ENCODE data around the gene HS3ST4. TPM values are rescaled to one million over a fixed set of nuclear protein-coding genes. Genes with fewer than 3 reads are reported as not detected.

HS3ST4 gene
- total and polyA plus RNA-seq, 10 of the 15 experiments (the other 5 are each of a cell fraction or from before 2014, with no cell fraction given), result 0.05 TPM; not detected in 9

GRCh38 chr16:25894093-25894492, 202.3 kb downstream of the HS3ST4 start:
- BruUV-seq (replicated peaks), result no TSS peak
- no peaks in the 10 kb centered on the region for H4K20me1 ChIP-seq (ENCODE audit: control insufficient read depth, insufficient read depth)
- ChIA-PET RAD21 (ENCODE audit: unreplicated experiment) (no interaction called here), POLR2A (interaction anchor here (0.7 kb wide), 1 partner anchor 194 kb away, joined by 3 read pairs; no protein-coding TSS in a partner anchor), CTCF (no interaction called here), SMC1A (ENCODE audit: uncharacterized antibody, unreplicated experiment) (no interaction called here)
- no peak overlapping the region for H3K4me3 ChIP-seq
- no peak overlapping the region for H2AFZ ChIP-seq (ENCODE audit: control insufficient read depth, low read depth, low read length)
- FAIRE-seq (no peak), ATAC-seq (no peak), DNase-seq (ENCODE audit: low read depth, low spot score) (no peak)
- no peak overlapping the region for H3K27ac ChIP-seq (ENCODE audit: control insufficient read depth, insufficient read depth)
- TF ChIP-seq ATF3 (IDR thresholded peaks at IDR 0.05; ENCODE audit: borderline replicate concordance, extremely low read depth, low read depth, low read length), result no peak
- TF ChIP-seq CUX1 (IDR thresholded peaks at IDR 0.05; ENCODE audit: insufficient replicate concordance, low read depth, low read length), result no peak
- TF ChIP-seq ZNF217 (IDR thresholded peaks at IDR 0.05), result no peak
- no peak for TF ChIP-seq SMAD1 (IDR thresholded peaks at IDR 0.05; ENCODE audit: low read depth, partially characterized antibody)
- TF ChIP-seq LARP7 (IDR thresholded peaks at IDR 0.05), result no peak
- TF ChIP-seq CBX5 (IDR thresholded peaks at IDR 0.05; ENCODE audit: low read depth), result no peak
- TF ChIP-seq JUNB (IDR thresholded peaks at IDR 0.05), result no peak
- TF ChIP-seq EP300 (IDR thresholded peaks at IDR 0.05; ENCODE audit: borderline replicate concordance in 1 of 2, control insufficient read depth in 1 of 2, low read depth in 2 of 2, low read length in 2 of 2), result no peak
- no peak for TF ChIP-seq HDAC2 (IDR thresholded peaks at IDR 0.05)
- no peak for TF ChIP-seq NBN (IDR thresholded peaks at IDR 0.05)
- TF ChIP-seq NRF1 (conservative IDR thresholded peaks at IDR 0.05; ENCODE audit: low read depth, low read length), result no peak
- no peak for TF ChIP-seq IKZF1 (conservative IDR thresholded peaks at IDR 0.05)
- no peak for TF ChIP-seq BRCA1 (IDR thresholded peaks at IDR 0.05; ENCODE audit: low read depth, low read length)
- TF ChIP-seq PAX5 (IDR thresholded peaks at IDR 0.05; ENCODE audit: borderline replicate concordance, low read depth, low read length), result no peak
- no peaks in the 10 kb centered on the region for H3K79me2 ChIP-seq (ENCODE audit: control insufficient read depth, insufficient read depth, low read length)
- in situ Hi-C loops (cut with MboI), result no loop called here
- 35% methylated on average over 3 of the region's 3 CpGs for WGBS (ENCODE audit: insufficient coverage, insufficient replicate concordance, low lambda C conversion rate, missing lambda C conversion rate)
- no peaks in the 10 kb centered on the region for H3K9me3 ChIP-seq (replicated peaks; ENCODE audit: control insufficient read depth, insufficient read depth, low read length)
- intact Hi-C loops (cut with micrococcal nuclease; ENCODE audit: unreplicated experiment), result no loop called here
- H3K4me1 ChIP-seq (ENCODE audit: control insufficient read depth, insufficient read depth, low read length), result no peaks in the 10 kb centered on the region
- H3K27me3 ChIP-seq (replicated peaks in 1 of 2; ENCODE audit: control insufficient read depth in 2 of 2, insufficient read depth in 2 of 2, low read length in 1 of 2), result no peaks in the 10 kb centered on the region
- no peaks in the 10 kb centered on the region for H3K36me3 ChIP-seq (ENCODE audit: control insufficient read depth in 2 of 2, insufficient read depth in 2 of 2, low read length in 1 of 2)
- no peak overlapping the region for H3K4me2 ChIP-seq (ENCODE audit: control insufficient read depth, insufficient read depth)
- no peak overlapping the region for H3K9ac ChIP-seq (ENCODE audit: control insufficient read depth, insufficient read depth, low read length)

Data from GM12878 (cell line).